KMS-11 (cell line): Measurements from ENCODE around the gene DCLRE1C.

Source experiments
- H2AFZ ChIP-seq: fragments of 200-600 bp; sonication (generic); 2 replicates; pipeline ENCODE4 v1.6.1; 2016; ENCODE audit warnings: antibody characterized with exemption, mixed run types, low read depth
- H3K27ac ChIP-seq: fragments of 200-600 bp; sonication (generic); 2 replicates; pipeline ENCODE4 v1.6.1; 2016; ENCODE audit warnings: mild to moderate bottlenecking, mixed run types
- H3K27me3 ChIP-seq: fragments of 200-600 bp; sonication (generic); 2 replicates; pipeline ENCODE4 v1.6.1; 2017; ENCODE audit warnings: mild to moderate bottlenecking, low read depth, mixed run types, moderate library complexity; ENCODE audit not compliant: insufficient read depth
- H3K36me3 ChIP-seq: fragments of 200-600 bp; sonication (generic); 2 replicates; pipeline ENCODE4 v1.6.1; 2017; ENCODE audit warnings: mild to moderate bottlenecking, mixed run types; ENCODE audit not compliant: insufficient read depth
- H3K4me1 ChIP-seq: fragments of 200-600 bp; sonication (generic); 2 replicates; pipeline ENCODE4 v1.6.1; 2016; ENCODE audit warnings: mild to moderate bottlenecking, low read depth, mixed run types; ENCODE audit not compliant: poor library complexity, severe bottlenecking
- H3K4me2 ChIP-seq: fragments of 200-600 bp; sonication (generic); 2 replicates; pipeline ENCODE4 v1.7.0; 2016; ENCODE audit warnings: mild to moderate bottlenecking, mixed run types
- H3K4me3 ChIP-seq: fragments of 200-600 bp; sonication (generic); IDR thresholded peaks from 2 replicates; pipeline ENCODE4 v1.6.1; 2017; ENCODE audit warnings: low read depth, low read length, mixed read lengths; ENCODE audit not compliant: insufficient read depth
- H3K79me2 ChIP-seq: fragments of 200-600 bp; sonication (generic); 2 replicates; pipeline ENCODE4 v1.6.1; 2016; ENCODE audit warnings: low read depth, mixed run types; ENCODE audit not compliant: insufficient read depth
- H3K9ac ChIP-seq: fragments of 200-600 bp; sonication (generic); 2 replicates; pipeline ENCODE4 v1.6.1; 2016; ENCODE audit warnings: mild to moderate bottlenecking, mixed run types
- H4K20me1 ChIP-seq: fragments of 200-600 bp; sonication (generic); 2 replicates; pipeline ENCODE4 v1.6.1; 2016; ENCODE audit warnings: mild to moderate bottlenecking, mixed run types; ENCODE audit not compliant: insufficient read depth
- TF ChIP-seq, protein P1 (sequence below): fragments of 200-600 bp; sonication (generic); conservative IDR thresholded peaks from 2 replicates; pipeline ENCODE4 v1.6.1; 2017; ENCODE audit warnings: low read depth, mild to moderate bottlenecking, antibody characterized with exemption, low read length, moderate library complexity, mixed read lengths

DCLRE1C gene

DNA sequence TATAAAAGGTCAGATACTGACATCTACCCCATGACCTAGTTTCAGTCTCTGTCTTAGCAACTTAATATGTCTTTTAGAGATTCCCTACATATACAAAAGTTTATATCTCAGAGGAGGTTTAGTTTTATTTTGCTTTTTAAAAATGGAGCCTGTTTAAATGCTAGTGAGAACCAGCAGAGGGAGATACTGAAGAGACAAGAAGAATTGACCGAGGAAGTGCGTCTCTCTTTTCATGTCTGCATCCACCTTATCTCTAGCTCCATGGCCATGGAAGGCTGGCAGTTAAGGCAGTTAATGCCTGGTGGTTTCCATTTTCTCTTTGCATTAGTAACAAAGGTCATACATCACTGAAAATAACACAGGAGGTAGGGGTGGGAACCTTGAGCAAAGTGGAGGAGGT is 64.6 kb downstream of the DCLRE1C start:
- Histone ChIP-seq H3K27me3 (no peaks in the 10 kb centered on the region), H3K36me3 (no peaks in the 10 kb centered on the region; the same call in 1 of the 2 replicates), H3K79me2 (peaks cover 92% of the 10 kb centered on the region), H3K9ac (no peak overlapping the region), H3K4me2 (no peak overlapping the region), H3K4me1 (peaks cover 22% of the 10 kb centered on the region), H3K27ac (no peak overlapping the region), H4K20me1 (peaks cover 15% of the 10 kb centered on the region), H2AFZ (no peak overlapping the region), H3K4me3 (no peak overlapping the region)
- TF ChIP-seq, protein P1, sequence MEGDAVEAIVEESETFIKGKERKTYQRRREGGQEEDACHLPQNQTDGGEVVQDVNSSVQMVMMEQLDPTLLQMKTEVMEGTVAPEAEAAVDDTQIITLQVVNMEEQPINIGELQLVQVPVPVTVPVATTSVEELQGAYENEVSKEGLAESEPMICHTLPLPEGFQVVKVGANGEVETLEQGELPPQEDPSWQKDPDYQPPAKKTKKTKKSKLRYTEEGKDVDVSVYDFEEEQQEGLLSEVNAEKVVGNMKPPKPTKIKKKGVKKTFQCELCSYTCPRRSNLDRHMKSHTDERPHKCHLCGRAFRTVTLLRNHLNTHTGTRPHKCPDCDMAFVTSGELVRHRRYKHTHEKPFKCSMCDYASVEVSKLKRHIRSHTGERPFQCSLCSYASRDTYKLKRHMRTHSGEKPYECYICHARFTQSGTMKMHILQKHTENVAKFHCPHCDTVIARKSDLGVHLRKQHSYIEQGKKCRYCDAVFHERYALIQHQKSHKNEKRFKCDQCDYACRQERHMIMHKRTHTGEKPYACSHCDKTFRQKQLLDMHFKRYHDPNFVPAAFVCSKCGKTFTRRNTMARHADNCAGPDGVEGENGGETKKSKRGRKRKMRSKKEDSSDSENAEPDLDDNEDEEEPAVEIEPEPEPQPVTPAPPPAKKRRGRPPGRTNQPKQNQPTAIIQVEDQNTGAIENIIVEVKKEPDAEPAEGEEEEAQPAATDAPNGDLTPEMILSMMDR = peak; percentile 43

DNA sequence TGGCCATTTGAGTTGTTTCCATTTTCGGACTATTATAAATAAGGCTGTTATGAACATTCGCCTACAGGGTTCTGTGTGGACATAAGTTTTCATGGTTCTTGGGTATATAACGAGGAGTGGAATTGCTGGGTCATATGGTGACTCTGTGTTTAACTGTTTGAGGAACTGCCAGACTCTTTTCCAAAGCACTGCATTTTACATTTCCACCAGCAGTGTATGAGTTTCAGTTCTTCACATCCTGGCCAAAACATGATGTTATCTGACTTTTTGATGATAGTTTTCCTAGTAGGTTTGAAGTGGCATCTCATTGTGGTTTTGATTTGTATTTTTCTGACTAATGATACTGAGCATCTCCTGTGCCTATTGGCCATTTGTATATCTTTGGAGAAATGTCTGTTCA is 69.8 kb downstream of the DCLRE1C start:
- Histone ChIP-seq H3K4me1 (peaks cover 36% of the 10 kb centered on the region), H4K20me1 (peaks cover 12% of the 10 kb centered on the region)
- TF ChIP-seq, protein P1 = no peak

DNA sequence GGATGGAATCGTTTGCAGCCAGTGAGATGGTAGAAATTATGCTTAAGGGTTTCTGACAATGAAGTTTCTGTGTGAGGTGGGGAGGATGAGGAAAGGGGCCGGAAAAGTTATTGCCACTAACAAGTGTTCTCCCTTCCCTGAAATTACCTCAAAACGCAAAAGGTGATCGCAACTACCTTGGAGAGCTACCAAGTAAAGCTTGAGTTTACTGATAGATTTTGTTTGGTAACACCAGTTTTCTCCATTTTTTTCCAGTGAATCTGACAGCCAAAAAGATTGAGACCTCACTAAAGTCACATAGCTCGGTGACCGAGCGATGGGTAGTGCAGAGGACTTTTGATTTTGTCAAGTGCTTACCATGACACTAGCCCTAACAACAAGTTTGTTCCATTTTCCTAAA is 73.7 kb downstream of the DCLRE1C start:
- H3K4me1 ChIP-seq = peaks cover 28% of the 10 kb centered on the region
- TF ChIP-seq, protein P1 = no peak
- peak overlapping the region; percentile 87 for H3K4me2 ChIP-seq
- H2AFZ ChIP-seq = no peak overlapping the region
- H3K79me2 ChIP-seq = peaks cover 77% of the 10 kb centered on the region
- H3K27me3 ChIP-seq = no peaks in the 10 kb centered on the region
- peak overlapping the region; percentile 36 for H3K4me3 ChIP-seq
- H4K20me1 ChIP-seq = peaks cover 7% of the 10 kb centered on the region
- H3K9ac ChIP-seq = peak overlapping the region; percentile 89; the same call in 1 of the 2 replicates
- H3K36me3 ChIP-seq = no peaks in the 10 kb centered on the region; the same call in 1 of the 2 replicates
- H3K27ac ChIP-seq = no peak overlapping the region; the same call in 1 of the 2 replicates

More for the DNA sequence above, 69.8 kb downstream of the DCLRE1C start:
- Histone ChIP-seq H3K9ac (no peak overlapping the region), H2AFZ (no peak overlapping the region), H3K36me3 (no peaks in the 10 kb centered on the region; the same call in 1 of the 2 replicates), H3K27ac (no peak overlapping the region), H3K4me3 (no peak overlapping the region), H3K4me2 (no peak overlapping the region), H3K27me3 (no peaks in the 10 kb centered on the region), H3K79me2 (peaks cover 99% of the 10 kb centered on the region)

DNA sequence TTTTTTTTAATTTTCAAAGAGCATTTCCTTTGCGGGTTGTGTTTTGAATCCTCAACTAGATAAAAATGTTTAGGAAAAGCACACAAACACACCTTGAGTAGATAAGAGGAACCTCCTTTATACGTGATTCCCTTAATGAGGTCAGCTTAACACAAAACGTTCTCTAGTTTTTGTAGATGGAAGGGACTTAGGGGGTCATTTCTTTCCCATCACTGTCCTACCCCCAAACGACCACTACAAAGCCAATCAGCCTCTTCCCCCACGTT is 74.0 kb downstream of the DCLRE1C start:
- H3K79me2 ChIP-seq = peaks cover 73% of the 10 kb centered on the region
- H3K4me2 ChIP-seq = peak overlapping the region; percentile 87
- H3K9ac ChIP-seq = peak overlapping the region; percentile 89
- H4K20me1 ChIP-seq = peaks cover 6% of the 10 kb centered on the region; the same call in 1 of the 2 replicates
- H3K4me3 ChIP-seq = peak overlapping the region; percentile 36
- H3K27ac ChIP-seq = peak overlapping the region; percentile 70; the same call in 1 of the 2 replicates
- TF ChIP-seq, protein P1 = no peak
- H2AFZ ChIP-seq = no peak overlapping the region; the same call in 1 of the 2 replicates
- no peaks in the 10 kb centered on the region for H3K36me3 ChIP-seq
- no peaks in the 10 kb centered on the region for H3K27me3 ChIP-seq
- H3K4me1 ChIP-seq = peaks cover 28% of the 10 kb centered on the region
